ENCODE data around the gene DHRS3. TPM values are rescaled to one million over a fixed set of nuclear protein-coding genes. Genes with fewer than 3 reads are reported as not detected.

Gene DHRS3
- total RNA-seq, 1 donor from 2014 or later: 30.7 TPM

DNA sequence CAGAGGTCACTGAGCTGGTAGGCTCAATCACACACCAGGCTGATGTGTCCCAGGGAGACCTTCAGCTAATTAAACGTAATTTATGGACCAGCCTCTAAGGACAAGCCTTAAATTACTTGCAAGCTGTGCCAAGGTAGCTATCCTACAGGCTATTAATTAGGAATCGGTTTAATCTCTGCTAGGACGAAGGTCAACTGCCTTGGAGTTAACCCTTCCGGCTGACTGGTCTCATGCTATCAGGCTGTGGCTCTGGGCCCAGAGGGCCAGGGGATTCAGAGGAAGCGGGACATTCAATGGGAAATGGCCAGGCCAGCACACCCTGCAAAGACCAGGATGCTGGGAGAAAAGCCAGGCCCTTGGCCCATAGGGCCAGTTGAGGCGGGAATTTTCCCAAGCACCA, 19.0 kb downstream of the DHRS3 start:
- no peak for DNase-seq

DNA sequence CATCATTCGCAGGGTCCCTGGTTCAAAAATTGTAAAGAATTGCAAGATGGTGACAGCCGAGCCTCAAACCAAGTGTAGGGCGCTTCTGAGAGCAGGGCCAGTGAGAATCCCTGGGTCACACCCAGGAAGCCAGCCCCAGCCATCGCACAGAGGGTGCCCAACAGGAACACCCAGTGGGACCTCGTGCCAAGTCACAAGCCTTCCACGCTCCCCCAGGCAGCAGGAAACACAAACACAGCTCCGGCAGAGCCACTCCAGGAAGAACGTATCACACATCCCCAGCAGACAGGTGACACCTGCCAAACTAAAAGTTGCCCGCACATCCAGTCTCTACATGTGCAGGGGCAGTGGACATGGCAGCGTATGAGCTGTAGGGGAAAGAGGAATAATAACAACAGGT, 20.2 kb downstream of the DHRS3 start:
- no peak for DNase-seq

DNA sequence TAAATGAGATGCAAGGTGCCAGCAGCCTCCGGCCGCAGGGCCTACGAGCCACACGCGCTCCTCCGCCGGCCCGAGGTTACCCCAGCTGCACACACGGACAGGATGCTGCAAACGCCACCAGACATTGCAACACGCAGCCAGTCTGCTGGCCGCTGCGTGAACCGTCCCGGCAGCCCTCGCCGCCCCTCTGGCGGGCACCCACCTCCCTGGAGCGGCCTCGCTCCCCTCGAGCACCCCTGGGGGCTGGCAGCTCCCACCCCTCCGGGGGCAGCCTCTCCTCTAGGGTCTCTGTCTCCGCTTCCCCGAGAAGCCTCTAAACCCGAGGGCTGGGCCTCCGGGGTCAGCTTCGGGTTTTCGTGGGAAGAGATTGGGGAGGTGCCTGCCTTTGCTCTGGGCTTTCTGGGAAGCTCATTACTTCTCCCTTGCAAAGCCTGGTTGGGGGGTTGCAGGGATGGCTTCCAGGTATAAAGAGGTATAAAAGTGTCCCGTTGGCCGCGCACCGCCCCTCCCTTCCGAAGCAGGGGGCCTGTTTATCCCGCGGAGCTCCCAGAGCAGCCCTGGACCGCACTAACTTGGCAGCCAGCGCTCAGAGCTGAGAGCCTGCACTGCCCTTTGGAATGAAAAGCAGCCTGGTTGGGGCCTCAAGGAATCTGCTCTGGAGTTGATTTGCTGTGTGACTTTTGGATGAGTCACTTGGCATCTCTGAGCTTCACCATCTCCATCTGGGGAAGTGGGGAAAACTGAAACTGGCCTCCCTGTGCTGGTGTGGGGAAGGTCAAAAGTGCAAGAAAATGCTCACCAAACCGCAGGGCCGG, 21.8 kb downstream of the DHRS3 start:
- peak; percentile 79 for DNase-seq

DNA sequence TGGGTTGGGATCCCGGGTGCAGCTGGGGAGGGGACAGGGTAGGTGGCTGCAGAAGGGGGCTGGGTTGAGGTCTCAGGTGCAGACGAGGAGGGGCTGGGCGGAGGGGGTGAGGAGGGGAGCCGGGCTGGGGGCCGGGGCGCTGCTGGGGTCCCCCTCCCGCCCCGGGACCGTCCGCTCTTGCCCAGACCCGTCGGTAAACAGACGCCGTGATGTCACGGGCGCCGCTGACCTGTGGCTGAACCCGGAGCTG, 22.3 kb downstream of the DHRS3 start:
- DNase-seq: no peak

DNA sequence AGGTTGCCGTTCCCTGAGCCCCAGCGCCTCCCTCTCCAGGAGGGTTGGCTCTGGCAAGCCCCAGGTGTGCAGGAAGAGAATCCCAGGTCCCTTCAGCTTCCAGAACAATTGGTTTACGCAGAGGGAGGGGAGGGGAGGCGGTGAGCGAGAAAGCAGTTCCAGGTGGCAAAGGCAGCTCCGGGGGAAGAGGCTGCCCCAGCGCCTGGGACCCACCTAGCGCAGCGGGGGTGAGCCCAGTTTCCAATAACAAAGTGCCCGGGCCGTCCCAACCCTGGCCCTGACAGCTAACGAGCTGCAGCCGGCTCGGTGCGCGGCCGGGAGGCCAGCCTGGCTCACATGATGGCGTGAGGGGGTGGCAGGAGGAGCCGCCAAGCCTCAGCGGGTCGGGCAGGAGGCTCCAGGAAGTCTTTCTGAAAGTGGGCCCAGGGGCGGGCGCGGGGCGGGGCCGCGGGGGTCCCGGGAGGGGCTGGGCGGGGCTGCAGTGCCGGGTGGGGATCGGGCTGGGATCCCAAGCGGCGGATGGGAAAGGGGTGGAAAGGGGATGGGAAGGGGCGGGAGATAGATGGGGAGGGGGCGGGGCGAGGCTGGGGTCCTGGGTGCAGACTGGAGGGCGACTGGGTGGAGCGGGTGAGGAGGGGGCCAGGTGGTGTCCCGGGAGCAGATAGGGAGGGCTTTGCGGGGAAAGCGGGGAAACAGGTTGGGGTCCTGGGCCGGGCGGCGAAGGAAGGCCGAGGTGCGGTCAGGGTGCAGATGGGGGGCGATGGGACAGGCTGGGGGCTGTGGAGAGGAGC, 22.8 kb downstream of the DHRS3 start:
- peak; percentile 61 for DNase-seq

DNA sequence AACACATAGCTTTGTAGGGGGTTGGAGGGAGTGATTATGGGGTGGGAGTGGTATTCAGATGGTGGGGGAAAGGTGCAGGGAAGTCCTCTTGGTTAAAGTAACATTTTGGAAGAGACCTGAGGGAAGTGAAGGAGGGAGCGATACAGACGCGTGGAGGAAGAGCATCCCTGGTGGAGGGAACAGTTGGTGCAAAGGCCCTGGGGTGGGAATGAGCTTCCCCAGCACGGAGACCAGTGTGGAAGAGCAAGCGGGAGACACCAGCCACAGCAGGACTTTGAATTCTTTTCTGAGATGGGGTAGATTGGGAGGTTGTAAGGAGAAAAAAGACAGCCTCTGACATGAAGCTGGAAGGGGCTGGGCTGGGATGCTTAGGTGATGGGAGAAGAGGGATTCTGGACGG, 23.5 kb downstream of the DHRS3 start:
- DNase-seq: no peak

DNA sequence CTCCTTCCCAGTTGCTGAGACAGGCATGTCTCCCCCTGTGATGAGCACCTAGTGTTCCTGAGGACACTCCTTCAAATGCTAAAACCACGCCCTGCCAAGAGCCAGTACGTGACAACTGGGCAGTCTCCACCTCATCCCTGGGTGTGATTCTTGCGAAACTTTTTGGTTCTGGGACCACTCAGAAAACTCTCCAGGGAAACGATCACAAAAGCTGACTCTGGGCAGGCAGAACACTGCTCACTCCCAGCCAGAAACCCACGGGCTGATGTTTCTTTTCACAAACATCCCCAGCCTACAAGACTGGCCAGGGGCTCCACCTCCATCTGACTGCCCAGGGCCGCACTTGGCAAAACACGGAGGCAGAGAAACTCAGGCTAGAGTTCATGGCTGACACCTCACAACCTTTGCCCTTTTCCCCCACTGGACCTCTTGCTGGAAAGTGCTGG, 24.4 kb downstream of the DHRS3 start:
- peak; percentile 35 for DNase-seq

DNA sequence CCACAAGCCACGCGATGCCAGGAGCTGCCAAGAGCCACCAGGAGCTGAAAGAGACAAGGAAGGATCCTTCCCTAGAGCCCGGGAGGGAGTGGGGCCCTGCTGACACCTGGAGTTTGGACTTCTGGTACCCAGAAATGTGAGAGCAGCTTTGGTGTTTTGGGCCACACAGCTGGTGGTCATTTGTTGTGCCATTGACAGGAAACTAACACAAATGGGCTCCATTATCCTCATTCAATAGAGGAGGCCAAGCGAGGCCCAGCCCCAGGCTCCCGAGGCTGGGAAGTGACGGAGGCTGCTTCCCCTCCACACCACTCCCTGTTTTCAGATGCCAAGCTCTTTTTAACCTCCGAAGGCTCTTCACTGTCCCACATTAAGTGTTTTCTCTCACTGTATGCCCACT, 25.5 kb downstream of the DHRS3 start:
- DNase-seq: no peak

DNA sequence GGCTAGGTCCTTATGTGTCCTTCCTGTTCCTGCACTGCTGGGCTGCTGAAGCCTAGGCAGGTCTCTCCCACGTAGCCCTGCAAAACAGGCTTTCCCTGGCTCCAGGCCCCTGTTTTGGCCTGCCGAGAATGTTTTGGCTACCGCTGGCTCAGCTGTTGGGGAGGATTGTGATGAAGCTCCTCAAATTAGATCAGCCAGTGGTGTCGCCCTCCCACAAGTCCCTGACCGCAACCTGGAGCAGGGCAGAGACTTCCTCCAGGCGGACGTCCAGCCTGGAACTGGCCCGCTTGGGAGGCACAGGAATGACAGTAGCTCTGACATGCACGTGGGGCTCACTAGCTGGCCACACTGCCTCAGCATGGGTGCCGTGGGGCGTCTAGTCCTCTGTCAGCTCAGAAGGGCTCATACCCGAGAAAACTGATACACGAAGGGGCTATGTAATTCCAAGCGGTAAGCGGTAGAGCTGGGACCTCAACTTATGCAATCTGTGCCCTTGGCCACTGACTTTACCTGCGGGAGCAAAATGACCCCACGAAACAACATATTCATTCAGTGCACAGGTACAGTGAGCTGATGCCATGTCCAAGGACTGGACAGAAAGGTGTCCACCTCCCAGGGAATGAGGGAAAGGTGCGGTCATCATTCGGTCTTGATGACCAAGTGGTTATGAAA, 26.6 kb downstream of the DHRS3 start:
- peak; percentile 65 for DNase-seq

DNA sequence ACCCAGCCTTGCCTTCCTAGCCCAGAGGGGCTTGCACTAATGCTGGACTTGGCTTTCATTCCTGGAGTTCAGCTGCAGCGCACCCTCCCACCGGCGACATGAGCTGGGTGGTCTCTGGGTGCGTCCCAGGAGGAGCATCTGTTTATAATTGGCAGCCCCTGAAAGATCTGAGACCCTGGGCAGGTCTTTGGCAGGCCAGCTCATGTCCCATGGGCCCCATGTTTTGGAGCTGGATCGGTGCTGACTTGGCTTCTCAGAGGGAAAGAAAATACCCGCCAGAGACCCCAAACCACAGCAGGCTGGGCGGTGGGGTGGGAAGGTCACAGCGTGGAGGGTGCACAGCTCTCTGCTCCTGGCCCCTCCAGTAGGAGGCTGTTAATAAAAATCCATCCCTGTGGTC, 29.3 kb downstream of the DHRS3 start:
- no peak for DNase-seq

DNA sequence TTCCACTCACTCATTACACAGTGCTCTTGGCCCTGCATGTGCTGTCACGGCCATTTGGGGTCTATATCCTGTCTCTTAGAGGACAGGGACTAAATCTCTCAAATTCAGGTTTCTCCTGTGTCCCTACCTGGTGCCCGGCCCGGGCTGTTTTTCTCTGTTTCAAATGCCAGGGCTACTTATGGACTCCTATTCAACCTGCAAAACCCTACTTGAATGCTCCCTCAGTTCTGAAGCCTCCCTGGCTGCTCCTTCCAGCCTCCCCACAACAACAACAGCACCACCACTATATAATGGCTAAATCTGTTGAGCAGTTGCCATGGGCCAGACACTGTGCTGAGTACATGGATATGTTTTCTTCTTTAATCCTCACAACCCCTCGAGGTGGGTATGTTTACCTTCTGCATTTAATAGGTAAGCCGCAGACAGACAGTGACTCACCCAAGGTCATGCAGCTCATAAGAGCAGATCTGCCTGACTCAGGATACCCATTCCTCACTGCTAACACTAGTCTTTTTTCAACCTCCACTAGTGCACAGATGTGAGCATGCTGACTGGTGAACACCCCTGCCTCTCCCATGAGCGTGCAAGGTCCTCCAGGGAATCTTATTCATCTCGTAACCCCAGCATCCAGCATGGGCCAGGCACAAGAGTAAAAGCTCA, 29.9 kb downstream of the DHRS3 start:
- DNase-seq: no peak

DNA sequence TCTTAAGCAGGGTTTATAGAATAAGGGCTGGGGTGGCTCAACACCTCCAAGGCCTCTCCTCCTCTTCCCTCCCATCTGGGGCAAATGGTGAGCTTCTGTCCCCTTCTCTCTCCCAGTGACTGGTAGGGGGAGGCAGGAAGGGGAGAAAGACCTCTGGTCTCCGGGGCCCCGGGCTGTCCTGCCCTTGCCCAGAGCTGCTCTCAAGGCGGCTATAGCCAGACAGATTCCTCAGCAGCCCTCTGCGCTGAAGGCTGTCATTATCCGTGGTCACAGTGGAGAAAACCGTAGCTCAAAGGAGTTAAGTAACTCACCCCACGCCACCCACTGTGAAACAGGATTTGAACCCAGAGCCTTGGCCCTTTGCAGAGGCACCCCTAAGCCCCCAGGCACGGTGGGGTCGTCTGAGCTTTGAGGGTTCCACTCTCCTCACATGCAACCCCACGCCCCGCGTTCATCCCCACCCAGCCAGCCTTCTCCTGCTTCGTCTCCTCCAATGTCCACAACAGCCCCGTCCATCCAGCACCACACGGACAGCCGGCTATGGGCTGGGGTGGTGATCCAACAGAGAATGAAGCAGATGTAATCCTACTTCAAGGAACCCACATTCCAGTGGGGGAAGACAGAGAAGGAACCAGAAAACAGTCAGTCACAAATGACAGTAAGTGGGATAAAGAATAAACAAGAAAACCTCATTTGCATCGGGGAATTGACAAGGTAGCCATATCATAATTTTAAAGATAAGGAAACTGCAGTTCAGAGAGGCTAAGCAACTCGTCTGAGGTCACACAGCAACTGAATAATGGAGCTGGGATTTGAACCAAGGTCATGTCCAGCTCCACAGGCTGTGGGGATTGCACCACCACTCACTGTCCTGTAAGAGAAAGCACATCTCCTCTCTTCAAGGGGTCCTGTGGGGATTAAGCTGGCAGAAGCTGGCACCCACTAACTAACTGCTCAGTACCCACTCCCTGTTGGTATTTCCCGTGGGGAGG, 31.8 kb downstream of the DHRS3 start:
- no peak for DNase-seq

DNA sequence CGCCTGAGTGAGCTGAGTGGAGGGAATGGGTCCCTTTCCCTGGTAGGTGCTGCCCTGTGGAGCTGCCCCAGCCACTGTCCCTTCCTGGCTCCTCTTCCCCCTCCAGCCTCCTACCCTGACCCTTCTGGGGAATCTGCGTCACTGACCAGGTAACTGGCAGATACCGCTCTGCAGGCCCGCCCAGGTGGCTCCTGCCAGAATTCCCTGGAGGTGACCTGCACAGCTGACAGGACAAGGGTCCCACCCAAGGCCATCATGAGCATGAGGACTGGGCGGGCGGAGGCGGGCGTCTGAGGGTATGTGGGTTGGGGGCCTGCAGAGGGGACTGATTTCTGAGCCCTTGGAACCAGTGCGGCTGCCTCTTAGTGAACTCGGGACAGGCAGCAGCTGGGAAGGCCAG, 32.5 kb downstream of the DHRS3 start:
- DNase-seq: peak; percentile 25

DNA sequence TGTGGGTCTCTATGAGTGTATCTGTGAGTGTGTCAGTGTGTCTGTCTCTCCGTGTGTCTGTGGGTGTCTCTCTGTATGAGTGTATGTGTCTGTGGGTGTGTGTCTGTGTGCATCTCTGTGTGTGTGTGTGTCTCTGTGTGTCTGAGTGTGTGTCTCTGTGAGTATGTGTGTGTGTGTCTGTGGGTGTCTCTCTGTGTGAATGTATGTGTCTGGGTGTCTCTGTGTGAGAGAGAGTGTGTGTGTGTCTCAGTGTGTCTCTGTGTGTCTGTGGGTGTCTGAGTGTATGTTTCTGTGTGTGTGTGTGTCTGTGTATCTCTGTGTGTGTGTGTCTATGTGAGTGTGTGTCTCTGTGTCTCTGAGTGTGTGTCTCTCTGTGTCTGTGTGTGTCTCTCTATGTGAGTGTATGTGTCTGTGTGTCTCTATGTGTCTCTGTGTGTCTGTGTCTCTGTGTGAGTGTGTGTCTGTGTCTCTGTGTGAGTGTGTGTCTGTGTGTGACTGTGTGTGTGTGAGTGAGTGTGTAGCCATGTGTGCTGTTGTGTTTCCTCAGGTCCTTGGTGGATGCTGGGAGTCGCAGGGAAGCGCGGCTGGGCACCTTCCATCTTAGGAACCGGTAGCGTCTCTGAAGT, 33.0 kb downstream of the DHRS3 start:
- DNase-seq: no peak

DNA sequence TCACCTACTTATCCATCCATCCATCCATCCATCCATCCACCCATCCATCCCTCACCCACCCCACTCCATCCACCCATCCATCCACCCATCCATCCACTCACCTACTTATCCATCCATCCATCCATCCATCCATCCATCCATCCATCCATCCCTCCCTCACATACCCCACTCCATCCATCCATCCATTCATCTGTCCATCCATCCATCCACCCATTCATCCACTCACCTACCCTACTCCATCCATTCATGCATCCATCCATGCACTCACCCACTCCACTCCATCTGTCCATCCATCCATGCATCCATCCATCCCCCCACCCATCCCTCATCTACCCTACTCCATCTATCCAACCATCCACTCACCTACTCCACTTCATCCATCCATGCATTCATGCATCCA, 34.5 kb downstream of the DHRS3 start:
- no peak for DNase-seq

DNA sequence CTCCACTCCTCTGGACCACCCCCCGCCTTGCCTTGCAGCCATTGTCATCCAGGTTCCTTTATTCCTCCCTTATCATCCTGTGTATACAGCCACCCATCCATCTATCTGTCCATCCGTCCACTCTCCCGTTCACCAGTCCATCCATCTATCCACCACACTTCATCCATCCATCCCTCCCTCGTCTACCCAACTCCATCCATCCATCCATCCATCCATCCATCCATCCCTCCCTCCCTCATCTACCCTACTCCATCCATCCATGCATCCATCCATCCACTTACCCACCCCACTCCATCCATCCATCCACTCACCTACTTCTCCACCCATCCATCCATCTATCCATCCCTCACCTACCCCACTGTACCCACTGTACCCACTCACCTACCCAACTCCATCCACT, 35.4 kb downstream of the DHRS3 start:
- DNase-seq: no peak

DNA sequence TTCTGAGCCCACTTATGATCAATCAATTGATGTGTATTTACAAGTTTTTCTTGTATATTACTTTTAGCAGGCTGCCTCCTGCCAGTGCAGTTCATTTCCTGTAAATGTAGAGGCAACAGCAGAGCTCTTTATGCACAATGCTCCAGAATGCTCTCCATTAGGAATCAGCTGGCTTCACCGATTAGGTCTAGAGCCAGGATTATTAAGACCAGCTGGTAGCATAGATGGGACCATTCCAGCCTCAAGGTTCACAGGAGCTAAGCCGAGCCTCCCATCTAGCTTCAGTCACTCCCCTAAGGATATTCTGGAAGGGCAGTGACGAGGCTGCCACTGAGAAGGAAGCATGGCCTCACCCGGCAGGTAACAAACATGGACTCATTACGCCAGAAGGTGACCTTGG, 36.8 kb downstream of the DHRS3 start:
- DNase-seq: no peak

DNA sequence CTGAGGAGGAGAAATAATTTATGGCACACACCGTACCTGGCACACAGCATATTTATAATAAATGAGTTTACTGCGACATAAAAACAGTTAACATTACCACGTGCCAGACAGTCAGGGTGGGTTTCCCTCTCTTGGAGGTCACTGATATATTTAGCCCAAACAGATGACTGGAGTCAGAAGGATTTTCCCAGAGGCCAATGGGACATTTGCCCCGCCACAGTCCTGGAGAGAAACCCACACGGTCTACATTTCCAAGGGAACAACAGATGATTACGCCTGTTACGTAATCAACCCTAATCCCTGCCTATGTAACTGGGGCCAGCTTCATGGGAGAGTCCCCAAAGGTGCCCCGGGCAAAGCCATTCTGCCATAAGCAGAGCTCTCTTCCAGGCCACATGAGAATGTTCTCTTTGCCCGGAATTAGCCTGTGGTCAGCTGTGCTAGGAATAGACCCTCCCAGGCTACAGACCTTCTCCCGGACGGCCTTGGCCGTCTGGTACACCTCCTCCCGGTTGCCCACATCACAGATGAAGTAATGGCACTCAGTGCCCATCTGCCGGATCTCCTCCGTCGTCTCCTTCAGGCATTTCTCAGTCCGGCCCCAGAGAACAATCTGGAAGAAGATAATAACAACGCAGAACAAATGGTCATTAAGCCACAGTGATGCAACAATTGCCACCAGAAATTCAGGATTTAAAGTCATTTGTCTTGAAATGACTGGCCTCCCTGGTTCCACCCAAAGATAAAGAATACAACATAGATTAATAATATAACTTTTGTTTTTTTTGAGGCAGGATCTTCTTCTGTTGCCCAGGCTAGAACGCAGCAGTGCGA, 37.7 kb downstream of the DHRS3 start:
- DNase-seq: peak; percentile 41

DNA sequence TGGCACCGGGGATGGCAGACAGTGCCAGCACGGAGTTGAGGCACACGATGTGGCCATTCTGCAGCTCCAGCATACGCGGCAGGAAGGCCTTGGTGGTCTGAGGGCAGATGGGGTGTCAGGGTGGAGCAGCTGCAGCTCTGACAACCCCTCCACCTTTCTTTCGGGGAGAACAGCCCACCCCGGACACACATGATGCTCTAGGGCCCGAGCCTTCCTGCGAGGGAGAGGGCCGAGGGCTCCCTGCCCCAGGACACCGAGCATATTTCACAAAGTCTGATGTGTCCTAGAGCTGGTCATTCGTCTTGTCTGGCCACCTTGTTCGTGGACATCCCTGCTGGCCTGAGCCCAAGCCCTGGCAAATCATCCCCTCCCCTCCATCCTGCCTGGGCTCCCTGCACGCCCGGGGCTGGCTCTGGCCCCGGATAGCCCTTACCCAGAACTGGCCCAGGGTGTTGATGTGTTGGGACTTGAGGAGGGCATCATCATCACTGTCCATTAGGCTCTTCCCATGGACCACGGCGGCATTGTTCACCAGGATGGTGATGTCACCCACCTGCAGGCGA, 39.1 kb downstream of the DHRS3 start:
- no peak for DNase-seq

DNA sequence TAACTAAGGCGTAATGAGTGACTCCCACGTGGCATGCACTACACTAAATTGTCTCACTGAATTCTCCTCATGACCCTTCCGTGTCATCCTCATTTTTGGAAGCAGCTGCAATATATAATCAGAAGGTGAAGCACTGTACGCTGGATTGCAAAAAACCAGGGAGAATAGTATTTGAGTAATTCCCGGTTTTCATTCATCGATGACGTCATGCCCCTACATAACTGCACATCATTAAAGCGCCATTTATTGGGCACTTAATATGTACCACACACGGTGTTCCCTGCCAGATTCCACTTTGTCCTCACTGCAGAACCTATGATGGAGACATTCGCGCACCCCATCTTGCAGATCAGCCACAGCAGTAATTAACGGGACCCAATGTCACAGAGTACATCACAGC, 41.0 kb downstream of the DHRS3 start:
- no peak for DNase-seq
